Activated CD4-positive, alpha-beta T cell treated with anti-CD3 and anti-CD28 coated beads for 48 hours (primary cell): Measurements from ENCODE around the gene ASCL2.
"Not testable (repeated sequence)": the region's sequence is repeated elsewhere in the genome, so short reads cannot be mapped to it uniquely, and the experiment has no call there.

Experiments used
- DNase-seq: peaks from one replicate; pipeline ENCODE4 v3.0.0-alpha.2; 2020

The ASCL2 gene

DNA sequence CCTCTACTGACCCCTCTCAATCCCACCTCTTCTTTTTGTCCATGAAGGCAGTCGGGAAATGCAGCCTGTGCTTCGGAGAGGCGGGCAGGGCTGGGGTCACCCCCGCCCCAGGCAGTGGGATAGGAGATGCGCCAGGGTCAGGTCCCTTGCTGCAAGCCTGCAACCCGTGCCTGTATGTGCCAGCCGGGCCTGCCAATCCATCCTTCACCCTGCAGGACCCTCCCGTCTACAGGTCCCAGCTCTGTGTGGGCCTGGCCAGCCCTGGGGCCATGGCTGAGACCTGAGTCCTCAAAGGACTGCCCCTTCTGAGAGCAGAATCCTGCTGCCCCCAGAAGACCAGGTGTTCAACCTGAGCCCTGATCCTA is 10.9 kb downstream of the ASCL2 start:
- DNase-seq, result no peak

GRCh38 chr11:2258501-2259465 is 11.6 kb downstream of the ASCL2 start:
- DNase-seq, result no peak

DNA sequence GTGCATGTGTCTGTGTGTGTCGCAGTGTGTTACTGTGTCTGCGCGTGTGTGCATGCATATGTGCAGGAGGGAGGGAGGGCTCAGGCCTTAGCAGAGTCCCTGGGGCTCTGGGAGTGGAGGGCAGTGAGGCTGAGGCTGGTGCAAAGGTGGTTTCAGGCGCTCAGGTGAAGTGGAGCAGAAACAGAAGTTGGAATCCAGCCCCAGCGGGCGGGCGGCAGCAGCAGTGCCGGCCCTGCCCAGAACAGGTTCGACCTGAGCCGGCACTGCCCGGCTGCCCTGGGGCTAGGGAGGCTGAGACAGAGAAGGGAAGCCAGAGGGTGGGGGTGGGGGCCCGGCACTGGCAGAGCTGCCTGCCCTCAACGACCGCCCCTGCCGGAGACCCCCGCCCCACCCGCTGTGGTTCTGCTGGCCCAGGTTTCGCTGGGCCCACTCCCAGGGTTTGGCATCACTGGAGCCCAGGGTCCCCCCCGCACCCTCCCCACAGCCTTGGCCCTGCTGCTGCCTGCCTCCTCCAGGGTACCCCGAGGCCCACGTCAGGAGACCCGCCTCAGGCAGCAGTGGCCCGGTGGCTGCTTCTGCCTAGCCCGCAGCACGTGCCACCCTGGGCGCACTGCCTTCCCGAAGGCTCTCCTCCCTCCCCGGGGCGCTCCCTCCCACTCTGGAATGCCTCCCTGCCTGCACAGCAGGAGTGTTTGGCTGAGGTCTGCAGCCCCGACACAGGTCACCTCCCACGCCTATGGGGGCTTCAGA is 13.3 kb downstream of the ASCL2 start:
- no peak for DNase-seq

- no peak for DNase-seq
Observed at GRCh38 chr11:2256293-2256913, 14.0 kb downstream of the ASCL2 start.

- no peak for DNase-seq
Observed at GRCh38 chr11:2252018-2252417, 18.4 kb downstream of the ASCL2 start.

DNA sequence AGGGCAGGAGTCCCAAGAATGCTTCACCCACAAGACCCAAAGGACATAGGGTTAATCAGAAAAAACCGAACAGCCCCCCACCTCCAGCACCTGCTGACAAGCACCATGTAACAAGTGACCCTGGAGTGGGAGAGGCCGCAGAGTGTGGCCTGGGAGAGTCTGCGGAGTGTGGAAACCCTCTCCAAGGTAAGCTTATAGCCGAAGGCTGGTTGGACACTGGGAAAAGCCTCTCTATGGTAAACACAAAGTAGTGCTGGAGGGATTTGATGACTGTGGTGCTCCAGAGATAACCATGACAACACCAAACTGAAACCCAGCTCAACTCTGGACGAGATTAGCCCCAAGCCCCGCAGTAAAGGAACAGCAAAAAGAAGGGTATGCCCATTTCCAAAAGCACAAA is 19.2 kb downstream of the ASCL2 start:
- DNase-seq, result no peak

DNA sequence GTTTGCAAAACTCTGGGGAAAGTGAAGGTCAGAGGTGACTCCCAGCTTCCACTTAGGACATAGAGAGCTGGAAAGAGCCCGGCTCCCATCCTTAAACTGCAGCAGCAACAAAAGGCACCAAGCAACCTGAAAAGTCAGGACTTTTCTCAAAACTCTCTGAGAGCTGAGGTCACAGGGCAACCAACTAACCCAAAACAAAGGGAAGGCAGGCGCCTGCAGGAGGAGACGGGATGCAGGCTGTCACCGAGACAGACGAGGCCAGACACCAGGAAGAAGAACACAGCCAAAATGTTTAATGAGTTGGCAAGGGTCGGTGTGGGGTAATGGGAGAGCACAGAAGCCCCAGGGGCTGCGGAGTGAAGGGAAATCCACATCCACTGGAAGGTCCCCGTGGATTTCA is 19.9 kb downstream of the ASCL2 start:
- no peak for DNase-seq

DNA sequence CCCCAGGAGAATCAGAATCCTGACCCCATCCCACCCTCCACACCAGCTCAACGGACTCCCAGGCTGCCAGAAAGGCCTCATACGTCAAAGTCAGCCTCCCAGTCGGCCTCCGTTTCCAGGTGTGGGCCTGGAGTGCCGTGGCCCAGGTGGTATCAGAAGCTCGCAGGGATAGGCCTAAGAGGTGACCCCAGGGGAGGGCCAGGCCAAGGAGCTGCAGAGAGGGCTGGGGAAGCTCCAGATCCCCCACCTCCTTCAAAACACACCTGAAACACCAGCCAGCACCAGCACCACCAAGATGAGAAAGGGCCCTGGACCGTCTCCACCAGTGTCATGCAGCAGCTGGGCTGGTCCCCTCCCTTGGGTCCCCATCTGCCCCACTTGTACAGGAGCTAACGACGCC is 20.3 kb downstream of the ASCL2 start:
- no peak for DNase-seq

- DNase-seq, result no peak
Observed at GRCh38 chr11:2249189-2249916, 21.0 kb downstream of the ASCL2 start.

GRCh38 chr11:2248762-2249161 is 21.6 kb downstream of the ASCL2 start:
- no peak for DNase-seq

GRCh38 chr11:2248242-2248641 is 22.1 kb downstream of the ASCL2 start:
- DNase-seq, result no peak

GRCh38 chr11:2247496-2247895 is 22.9 kb downstream of the ASCL2 start:
- DNase-seq, result no peak

- no peak for DNase-seq
Observed at GRCh38 chr11:2240834-2241233, 29.6 kb downstream of the ASCL2 start.

DNA sequence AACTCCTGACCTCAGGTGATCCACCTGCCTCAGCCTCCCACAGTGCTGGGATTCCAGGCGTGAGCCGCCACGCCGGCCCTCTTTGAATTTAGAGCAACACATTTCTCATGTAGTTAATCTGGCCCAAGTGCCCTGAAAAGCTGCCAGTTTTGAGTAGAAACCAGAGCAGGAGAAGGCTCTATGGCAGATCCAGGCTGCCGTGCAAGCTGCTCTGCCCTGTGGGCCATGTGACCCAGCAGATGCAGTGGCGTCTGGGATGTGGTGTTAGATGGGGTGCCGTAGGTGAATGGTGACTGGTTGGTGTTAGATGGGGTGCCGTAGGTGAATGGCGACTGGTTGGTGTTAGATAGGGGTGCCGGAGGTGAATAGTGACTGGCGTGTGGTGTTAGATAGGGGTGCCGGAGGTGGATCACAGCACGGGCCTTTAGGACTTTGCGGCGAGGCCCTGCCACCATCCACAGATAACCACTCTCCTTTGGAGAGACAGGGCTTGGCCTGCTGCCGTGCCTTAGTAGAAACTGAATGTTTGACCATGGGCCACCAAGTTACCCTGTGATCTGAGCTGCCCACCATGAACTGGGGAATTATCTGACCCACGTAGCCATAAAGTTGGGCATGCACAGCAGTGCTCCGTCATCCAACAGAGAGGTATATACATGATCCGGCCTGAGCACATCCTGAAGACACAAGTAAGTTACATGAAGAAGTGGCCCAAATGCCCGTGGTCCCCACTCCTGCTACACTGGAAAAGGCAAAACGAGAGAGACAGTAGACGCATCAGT is 32.7 kb downstream of the ASCL2 start:
- no peak for DNase-seq

DNA sequence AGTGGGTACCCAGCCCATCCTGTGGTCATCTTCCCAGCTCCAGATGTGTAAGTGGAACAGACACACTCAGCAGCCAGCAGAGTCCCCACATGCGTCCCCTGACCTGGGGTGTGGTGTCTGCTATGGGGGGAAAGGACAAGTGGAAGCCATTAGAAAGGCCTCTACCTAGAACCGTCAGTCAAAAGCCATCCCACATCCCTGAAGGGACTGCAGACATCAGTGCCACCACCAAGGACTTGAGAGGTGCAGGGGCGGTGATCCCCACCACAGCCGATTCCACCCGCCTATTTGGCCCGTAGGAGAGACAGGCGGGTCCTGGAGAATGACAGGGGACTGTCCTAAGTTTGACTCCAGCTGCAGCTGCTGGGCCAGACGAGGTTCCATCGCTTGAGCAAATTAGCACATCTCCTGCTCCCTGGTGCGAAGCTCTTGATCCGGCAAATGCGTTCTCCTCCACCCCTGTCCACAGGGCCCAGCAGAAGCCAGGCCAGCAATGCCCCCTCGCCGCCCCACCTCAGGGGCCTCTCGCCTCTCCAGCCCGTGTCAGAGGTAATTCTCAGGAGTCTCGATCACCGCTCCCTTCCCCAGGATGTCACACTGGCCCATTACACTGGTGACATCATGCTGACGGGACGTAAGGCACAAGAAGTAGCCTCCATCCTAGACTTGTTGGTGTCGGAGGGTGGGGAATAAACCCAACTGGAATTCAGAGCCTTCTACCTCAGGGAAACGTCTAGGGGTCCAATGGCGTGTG is 33.8 kb downstream of the ASCL2 start:
- DNase-seq, result not testable (repeated sequence)

- no peak for DNase-seq
Observed at GRCh38 chr11:2235588-2236326, 34.6 kb downstream of the ASCL2 start.

GRCh38 chr11:2234963-2235362 is 35.4 kb downstream of the ASCL2 start:
- no peak for DNase-seq

GRCh38 chr11:2233693-2234455 is 36.5 kb downstream of the ASCL2 start:
- no peak for DNase-seq

DNA sequence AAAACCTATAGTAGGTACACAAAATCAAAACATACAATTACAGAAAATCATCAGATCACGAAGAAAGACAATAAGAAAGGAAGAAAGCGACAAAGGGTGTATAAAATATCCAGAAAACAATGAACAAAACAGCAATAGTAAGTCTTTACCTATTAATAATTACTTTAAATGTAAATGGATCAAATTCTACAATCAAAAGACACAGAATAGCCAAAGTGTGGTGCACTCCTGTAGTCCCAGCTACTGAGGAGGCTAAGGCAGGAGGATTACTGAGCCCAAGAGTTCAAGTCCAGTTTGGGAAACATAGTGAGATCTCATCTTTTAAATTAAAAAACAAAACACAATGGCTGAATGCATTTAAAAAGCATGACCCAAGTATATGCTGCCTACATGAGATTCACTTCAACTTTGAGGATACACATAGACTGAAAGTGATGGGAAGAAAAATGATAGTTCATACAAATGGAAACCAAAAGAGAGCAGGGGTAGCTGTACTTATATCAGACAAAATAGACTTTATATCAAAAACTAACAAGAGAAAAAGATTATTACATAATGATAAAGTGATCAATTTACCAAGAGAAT is 40.6 kb downstream of the ASCL2 start:
- no peak for DNase-seq
